ENCODE measurements around the gene CIC. TPM values are rescaled to one million over a fixed set of nuclear protein-coding genes. Genes with fewer than 3 reads are reported as not detected.

The CIC gene
- total RNA-seq, 3 donors from 2014 or later, result 20.2 to 25.6 (median 24.9) TPM

DNA sequence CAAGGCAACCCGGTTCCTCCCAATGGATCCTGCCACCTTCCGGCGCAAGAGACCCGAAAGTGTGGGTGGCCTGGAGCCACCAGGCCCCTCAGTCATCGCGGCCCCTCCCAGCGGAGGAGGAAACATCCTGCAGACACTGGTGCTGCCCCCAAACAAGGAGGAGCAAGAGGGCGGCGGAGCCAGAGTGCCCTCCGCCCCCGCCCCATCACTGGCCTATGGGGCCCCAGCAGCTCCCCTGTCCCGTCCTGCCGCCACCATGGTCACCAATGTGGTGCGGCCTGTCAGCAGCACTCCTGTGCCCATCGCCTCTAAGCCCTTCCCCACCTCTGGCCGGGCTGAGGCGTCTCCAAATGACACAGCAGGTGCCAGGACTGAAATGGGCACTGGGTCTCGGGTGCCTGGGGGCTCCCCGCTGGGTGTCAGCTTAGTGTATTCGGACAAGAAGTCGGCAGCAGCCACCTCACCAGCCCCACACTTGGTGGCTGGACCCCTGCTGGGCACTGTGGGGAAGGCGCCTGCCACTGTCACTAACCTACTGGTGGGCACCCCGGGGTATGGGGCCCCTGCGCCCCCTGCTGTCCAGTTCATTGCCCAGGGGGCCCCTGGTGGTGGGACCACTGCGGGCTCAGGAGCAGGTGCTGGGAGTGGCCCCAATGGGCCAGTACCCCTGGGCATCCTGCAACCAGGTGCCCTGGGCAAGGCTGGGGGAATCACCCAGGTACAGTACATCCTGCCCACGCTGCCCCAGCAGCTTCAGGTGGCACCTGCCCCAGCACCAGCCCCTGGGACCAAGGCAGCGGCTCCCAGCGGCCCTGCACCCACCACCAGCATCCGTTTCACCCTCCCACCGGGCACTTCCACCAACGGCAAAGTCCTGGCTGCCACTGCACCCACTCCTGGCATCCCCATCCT is 21.7 kb downstream of the CIC start:
- no peak overlapping the region for H3K27ac ChIP-seq
- no peaks in the 10 kb centered on the region for H3K9me3 ChIP-seq
- TF ChIP-seq POLR2AphosphoS5 (IDR thresholded peaks at IDR 0.05), result no peak
- TF ChIP-seq, protein P1, sequence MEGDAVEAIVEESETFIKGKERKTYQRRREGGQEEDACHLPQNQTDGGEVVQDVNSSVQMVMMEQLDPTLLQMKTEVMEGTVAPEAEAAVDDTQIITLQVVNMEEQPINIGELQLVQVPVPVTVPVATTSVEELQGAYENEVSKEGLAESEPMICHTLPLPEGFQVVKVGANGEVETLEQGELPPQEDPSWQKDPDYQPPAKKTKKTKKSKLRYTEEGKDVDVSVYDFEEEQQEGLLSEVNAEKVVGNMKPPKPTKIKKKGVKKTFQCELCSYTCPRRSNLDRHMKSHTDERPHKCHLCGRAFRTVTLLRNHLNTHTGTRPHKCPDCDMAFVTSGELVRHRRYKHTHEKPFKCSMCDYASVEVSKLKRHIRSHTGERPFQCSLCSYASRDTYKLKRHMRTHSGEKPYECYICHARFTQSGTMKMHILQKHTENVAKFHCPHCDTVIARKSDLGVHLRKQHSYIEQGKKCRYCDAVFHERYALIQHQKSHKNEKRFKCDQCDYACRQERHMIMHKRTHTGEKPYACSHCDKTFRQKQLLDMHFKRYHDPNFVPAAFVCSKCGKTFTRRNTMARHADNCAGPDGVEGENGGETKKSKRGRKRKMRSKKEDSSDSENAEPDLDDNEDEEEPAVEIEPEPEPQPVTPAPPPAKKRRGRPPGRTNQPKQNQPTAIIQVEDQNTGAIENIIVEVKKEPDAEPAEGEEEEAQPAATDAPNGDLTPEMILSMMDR (IDR thresholded peaks at IDR 0.05), result peak in 1 of 3 donors; percentile 32
- H3K4me3 ChIP-seq, result no peak overlapping the region
- no peaks in the 10 kb centered on the region for H3K27me3 ChIP-seq
- H3K4me1 ChIP-seq, result no peaks in the 10 kb centered on the region
- no peak for DNase-seq (ENCODE audit: low spot score in 2 of 2)
- intact Hi-C loops (cut with DNase I; ENCODE audit: low total_unique reads), result no loop called here
- no peaks in the 10 kb centered on the region for H3K36me3 ChIP-seq

DNA sequence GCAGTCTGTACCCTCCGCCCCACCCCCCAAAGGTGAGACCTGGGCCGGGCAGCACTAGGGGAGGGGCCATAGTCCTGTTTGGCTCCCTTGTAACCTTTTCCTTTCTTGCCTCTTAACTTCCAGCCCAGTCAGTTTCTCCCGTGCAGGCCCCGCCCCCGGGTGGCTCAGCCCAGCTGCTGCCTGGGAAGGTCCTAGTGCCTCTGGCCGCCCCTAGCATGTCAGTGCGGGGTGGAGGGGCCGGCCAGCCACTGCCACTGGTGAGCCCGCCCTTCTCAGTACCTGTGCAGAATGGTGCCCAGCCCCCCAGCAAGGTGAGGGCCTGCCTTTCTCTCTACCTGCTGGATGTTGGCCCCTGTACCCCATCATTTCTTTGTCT is 22.4 kb downstream of the CIC start:
- Histone ChIP-seq H3K9me3 (no peaks in the 10 kb centered on the region), H3K27ac (no peak overlapping the region), H3K27me3 (no peaks in the 10 kb centered on the region), H3K36me3 (no peaks in the 10 kb centered on the region), H3K4me3 (no peak overlapping the region), H3K4me1 (no peaks in the 10 kb centered on the region)
- intact Hi-C loops (cut with DNase I; ENCODE audit: low total_unique reads), result no loop called here
- TF ChIP-seq POLR2AphosphoS5 (IDR thresholded peaks at IDR 0.05) (no peak), POLR2A (IDR thresholded peaks at IDR 0.05) (no peak)
- TF ChIP-seq, protein P1 (IDR thresholded peaks at IDR 0.05), result no peak
- no peak for DNase-seq (ENCODE audit: low spot score in 2 of 2)

DNA sequence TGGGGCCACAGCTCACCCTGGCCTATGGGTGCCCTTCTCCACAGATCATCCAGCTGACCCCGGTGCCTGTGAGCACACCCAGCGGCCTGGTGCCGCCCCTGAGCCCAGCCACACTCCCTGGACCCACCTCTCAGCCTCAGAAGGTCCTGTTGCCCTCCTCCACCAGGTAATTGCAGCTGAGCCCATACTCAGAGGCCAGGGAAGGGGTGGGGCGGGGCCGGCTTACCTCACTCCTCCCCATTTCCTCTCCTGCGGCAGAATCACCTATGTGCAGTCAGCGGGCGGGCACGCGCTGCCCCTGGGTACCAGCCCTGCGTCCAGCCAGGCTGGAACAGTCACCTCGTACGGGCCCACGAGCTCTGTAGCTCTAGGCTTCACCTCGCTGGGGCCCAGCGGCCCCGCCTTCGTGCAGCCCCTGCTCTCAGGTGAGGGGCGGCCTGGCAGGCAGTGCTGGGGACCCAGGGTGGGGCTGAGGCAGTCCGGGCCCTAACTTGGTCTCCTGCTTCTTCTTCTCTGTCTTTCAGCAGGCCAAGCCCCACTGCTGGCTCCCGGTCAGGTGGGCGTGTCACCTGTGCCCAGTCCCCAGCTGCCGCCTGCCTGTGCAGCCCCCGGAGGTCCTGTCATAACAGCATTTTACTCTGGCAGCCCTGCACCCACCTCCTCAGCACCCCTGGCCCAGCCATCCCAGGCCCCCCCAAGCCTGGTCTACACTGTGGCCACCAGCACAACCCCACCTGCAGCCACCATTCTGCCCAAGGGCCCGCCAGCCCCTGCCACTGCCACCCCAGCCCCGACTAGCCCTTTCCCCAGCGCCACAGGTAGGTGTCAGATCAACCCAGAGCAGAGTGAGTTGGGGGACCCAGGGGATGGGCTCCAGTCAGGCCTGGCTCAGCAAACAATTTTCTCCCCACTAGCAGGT is 23.2 kb downstream of the CIC start:
- H3K27me3 ChIP-seq, result no peaks in the 10 kb centered on the region
- no peaks in the 10 kb centered on the region for H3K36me3 ChIP-seq
- TF ChIP-seq, protein P1 (IDR thresholded peaks at IDR 0.05), result no peak
- TF ChIP-seq POLR2AphosphoS5 (IDR thresholded peaks at IDR 0.05) (no peak), POLR2A (IDR thresholded peaks at IDR 0.05) (no peak)
- no peak overlapping the region for H3K4me3 ChIP-seq
- no peaks in the 10 kb centered on the region for H3K4me1 ChIP-seq
- no peak for DNase-seq (ENCODE audit: low spot score in 2 of 2)
- intact Hi-C loops (cut with DNase I; ENCODE audit: low total_unique reads), result no loop called here
- H3K9me3 ChIP-seq, result no peaks in the 10 kb centered on the region
- peak overlapping the region in 1 of 2 donors; percentile 19 for H3K27ac ChIP-seq

GRCh38 chr19:42292963-42293362 is 23.9 kb downstream of the CIC start:
- Histone ChIP-seq H3K9me3 (no peaks in the 10 kb centered on the region), H3K4me1 (no peaks in the 10 kb centered on the region), H3K27me3 (no peaks in the 10 kb centered on the region), H3K27ac (no peak overlapping the region), H3K4me3 (no peak overlapping the region), H3K36me3 (no peaks in the 10 kb centered on the region)
- intact Hi-C loops (cut with DNase I; ENCODE audit: low total_unique reads), result no loop called here
- DNase-seq (ENCODE audit: low spot score in 2 of 2), result no peak
- no peak for TF ChIP-seq POLR2AphosphoS5 (IDR thresholded peaks at IDR 0.05)
- TF ChIP-seq, protein P1 (IDR thresholded peaks at IDR 0.05), result no peak

GRCh38 chr19:42293540-42293939 is 24.5 kb downstream of the CIC start:
- Histone ChIP-seq H3K36me3 (no peaks in the 10 kb centered on the region), H3K27me3 (no peaks in the 10 kb centered on the region), H3K4me1 (no peaks in the 10 kb centered on the region), H3K27ac (no peak overlapping the region), H3K9me3 (no peaks in the 10 kb centered on the region), H3K4me3 (no peak overlapping the region)
- TF ChIP-seq, protein P1 (IDR thresholded peaks at IDR 0.05), result no peak
- TF ChIP-seq POLR2AphosphoS5 (IDR thresholded peaks at IDR 0.05) (no peak), POLR2A (IDR thresholded peaks at IDR 0.05) (no peak)
- no peak for DNase-seq (ENCODE audit: low spot score in 2 of 2)
- intact Hi-C loops (cut with DNase I; ENCODE audit: low total_unique reads), result no loop called here
